ENCODE measurements around the gene GPC5. TPM values are rescaled to one million over a fixed set of nuclear protein-coding genes. Genes with fewer than 3 reads are reported as not detected.

Gene GPC5
- total RNA-seq, 2 experiments from 2014 or later: 0.06 TPM; not detected in 1

DNA sequence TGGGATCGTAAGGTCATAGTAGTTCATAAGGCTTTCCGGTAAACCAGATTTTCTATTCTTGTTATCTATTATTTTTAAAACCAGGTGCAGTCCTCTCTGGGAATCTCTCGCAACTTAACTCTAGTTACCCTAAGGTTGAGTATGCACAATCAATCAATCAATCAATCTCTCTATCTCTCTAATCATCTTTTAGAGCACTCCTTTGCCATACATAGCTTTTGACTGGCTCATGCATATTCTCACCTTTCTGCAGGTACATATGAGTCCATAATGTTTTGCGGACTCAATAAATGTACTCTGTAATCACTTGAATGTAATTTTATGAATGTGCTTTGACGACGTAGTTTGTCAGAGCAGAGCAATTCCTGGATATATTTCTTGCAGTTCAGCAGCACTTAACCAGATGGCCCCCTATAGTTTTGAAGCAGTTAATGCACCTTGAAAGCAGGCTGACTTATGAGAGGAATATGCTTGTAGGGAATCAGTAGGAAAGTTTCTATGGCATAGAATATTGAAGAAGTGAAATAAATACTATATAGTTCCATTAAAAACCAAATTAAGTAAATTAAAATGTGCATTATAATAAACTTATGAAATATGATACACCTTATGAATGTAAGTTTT is 524.7 kb downstream of the GPC5 start:
- H3K36me3 Mint-ChIP-seq (ENCODE audit: low read depth): no peaks in the 10 kb centered on the region
- no peak overlapping the region for H3K27ac Mint-ChIP-seq
- no peak overlapping the region for H3K4me3 Mint-ChIP-seq
- ChIA-PET POLR2A (no interaction called here), CTCF (no interaction called here)
- no peaks in the 10 kb centered on the region for H3K27me3 Mint-ChIP-seq
- no peaks in the 10 kb centered on the region for H3K9me3 Mint-ChIP-seq
- no peak for DNase-seq
- no peaks in the 10 kb centered on the region for H3K4me1 Mint-ChIP-seq

- Mint-ChIP-seq H3K27ac (no peak overlapping the region), H3K4me3 (no peak overlapping the region), H3K27me3 (no peaks in the 10 kb centered on the region), H3K9me3 (no peaks in the 10 kb centered on the region), H3K36me3 (ENCODE audit: low read depth) (no peaks in the 10 kb centered on the region), H3K4me1 (no peaks in the 10 kb centered on the region)
- ChIA-PET POLR2A (no interaction called here), CTCF (no interaction called here)
- no peak for DNase-seq
Observed at GRCh38 chr13:91930687-91931086, 532.3 kb downstream of the GPC5 start.

DNA sequence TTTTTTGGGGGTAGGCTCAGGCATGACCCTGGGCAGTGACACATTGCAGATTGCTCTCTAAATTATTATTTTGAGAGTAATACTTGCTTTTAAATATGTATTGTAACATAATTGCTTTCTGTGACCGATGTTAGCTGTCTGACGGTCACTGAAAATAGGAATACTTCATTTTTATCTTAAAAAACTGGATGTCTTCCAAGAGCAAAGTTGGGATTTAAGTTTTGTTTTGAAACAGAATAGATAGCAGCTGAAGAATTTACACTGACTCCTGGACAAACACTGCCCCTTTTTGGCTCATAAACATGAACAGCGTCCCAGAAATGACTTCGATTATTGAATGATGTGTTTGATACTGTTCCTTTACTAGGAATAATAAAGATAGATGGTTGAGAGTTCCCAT is 535.9 kb downstream of the GPC5 start:
- no peak overlapping the region for H3K27ac Mint-ChIP-seq
- H3K27me3 Mint-ChIP-seq: no peaks in the 10 kb centered on the region
- no peak for DNase-seq
- ChIA-PET POLR2A (no interaction called here), CTCF (no interaction called here)
- no peaks in the 10 kb centered on the region for H3K9me3 Mint-ChIP-seq
- no peaks in the 10 kb centered on the region for H3K36me3 Mint-ChIP-seq (ENCODE audit: low read depth)
- no peak overlapping the region for H3K4me3 Mint-ChIP-seq
- H3K4me1 Mint-ChIP-seq: no peaks in the 10 kb centered on the region

DNA sequence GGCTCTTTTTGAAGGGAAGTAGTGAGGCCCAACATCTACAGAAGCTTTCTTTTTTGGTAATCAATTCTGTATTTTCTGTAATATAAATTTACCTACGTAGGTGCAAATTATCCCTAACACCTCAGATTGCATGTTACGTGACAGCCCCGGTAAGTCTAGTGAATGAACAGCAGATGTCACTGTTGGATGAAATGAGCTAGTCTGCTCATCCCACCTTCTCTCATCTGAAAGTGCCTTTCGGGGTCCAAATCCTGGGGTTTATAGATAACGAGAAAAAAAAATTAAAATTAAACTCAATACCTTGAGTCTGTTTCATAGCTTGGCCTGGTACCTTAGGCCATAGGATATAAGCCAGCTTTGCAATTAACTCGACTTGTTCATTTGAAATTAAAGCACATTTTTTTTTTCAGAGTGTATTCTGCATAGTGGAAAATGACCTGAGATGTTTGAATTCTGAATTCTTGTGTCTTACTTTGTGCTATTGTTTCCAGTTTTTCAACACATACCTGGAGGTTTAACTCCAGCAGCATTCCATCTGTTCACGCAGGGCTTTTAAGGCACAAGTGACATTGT is 548.2 kb downstream of the GPC5 start:
- H3K27ac Mint-ChIP-seq: no peak overlapping the region
- H3K9me3 Mint-ChIP-seq: no peaks in the 10 kb centered on the region
- no peaks in the 10 kb centered on the region for H3K36me3 Mint-ChIP-seq (ENCODE audit: low read depth)
- H3K4me1 Mint-ChIP-seq: no peaks in the 10 kb centered on the region
- no peak overlapping the region for H3K4me3 Mint-ChIP-seq
- CTCF ChIA-PET: no interaction called here
- POLR2A ChIA-PET: no interaction called here
- no peak for DNase-seq
- no peaks in the 10 kb centered on the region for H3K27me3 Mint-ChIP-seq

DNA sequence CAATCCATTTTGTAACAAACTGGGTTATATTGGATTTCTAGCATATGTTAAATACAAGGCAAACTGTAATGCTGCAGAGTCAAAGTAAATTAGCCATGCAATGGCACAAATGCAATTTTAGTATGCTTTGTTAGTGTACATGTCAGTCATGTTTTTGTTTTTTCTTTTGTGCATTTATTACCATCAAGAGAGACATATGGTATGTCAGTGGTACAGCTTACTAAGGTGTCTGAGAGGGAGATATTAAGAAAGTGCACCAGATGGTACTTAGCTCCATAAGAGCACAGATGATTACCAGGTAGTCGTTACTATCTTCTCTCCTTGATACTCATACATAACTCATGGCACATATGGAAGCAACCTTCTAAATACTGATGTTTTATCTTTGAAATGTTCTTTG is 550.3 kb downstream of the GPC5 start:
- Mint-ChIP-seq H3K4me1 (no peaks in the 10 kb centered on the region), H3K27me3 (no peaks in the 10 kb centered on the region), H3K9me3 (no peaks in the 10 kb centered on the region), H3K27ac (no peak overlapping the region), H3K36me3 (ENCODE audit: low read depth) (no peaks in the 10 kb centered on the region), H3K4me3 (no peak overlapping the region)
- POLR2A ChIA-PET: no interaction called here
- CTCF ChIA-PET: no interaction called here
- no peak for DNase-seq

- Mint-ChIP-seq H3K9me3 (no peaks in the 10 kb centered on the region), H3K27ac (no peak overlapping the region), H3K27me3 (no peaks in the 10 kb centered on the region), H3K4me1 (no peaks in the 10 kb centered on the region), H3K4me3 (no peak overlapping the region), H3K36me3 (ENCODE audit: low read depth) (no peaks in the 10 kb centered on the region)
- CTCF ChIA-PET: no interaction called here
- POLR2A ChIA-PET: no interaction called here
- no peak for DNase-seq
Observed at GRCh38 chr13:91950803-91951202, 552.4 kb downstream of the GPC5 start.

GRCh38 chr13:91955546-91956355 is 557.3 kb downstream of the GPC5 start:
- ChIA-PET POLR2A (no interaction called here), CTCF (no interaction called here)
- Mint-ChIP-seq H3K27me3 (no peaks in the 10 kb centered on the region), H3K4me1 (no peaks in the 10 kb centered on the region), H3K9me3 (peaks cover 3% of the 10 kb centered on the region), H3K4me3 (no peak overlapping the region), H3K27ac (no peak overlapping the region), H3K36me3 (ENCODE audit: low read depth) (no peaks in the 10 kb centered on the region)
- no peak for DNase-seq

DNA sequence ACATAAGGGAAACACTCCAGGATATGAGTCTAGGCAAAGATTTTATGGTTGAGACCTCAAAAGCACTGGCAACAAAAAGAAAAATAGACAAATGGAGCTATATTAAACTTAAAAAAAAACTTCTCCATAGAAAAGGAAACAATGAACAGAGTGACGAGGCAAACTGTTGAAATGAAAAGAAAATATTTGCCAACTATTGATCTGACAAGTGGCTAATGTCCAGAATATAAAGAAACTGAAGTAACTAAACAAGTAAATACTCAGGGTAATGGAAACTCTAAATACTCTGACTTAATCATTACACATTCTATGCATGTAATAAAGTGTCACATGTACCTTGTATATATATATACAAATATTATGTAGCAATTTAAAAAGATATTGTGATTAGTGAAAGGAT is 562.5 kb downstream of the GPC5 start:
- H3K27me3 Mint-ChIP-seq: no peaks in the 10 kb centered on the region
- H3K36me3 Mint-ChIP-seq (ENCODE audit: low read depth): no peaks in the 10 kb centered on the region
- DNase-seq: no peak
- POLR2A ChIA-PET: no interaction called here
- no peaks in the 10 kb centered on the region for H3K4me1 Mint-ChIP-seq
- H3K27ac Mint-ChIP-seq: no peak overlapping the region
- no peak overlapping the region for H3K4me3 Mint-ChIP-seq
- H3K9me3 Mint-ChIP-seq: peaks cover 6% of the 10 kb centered on the region
- CTCF ChIA-PET: no interaction called here

DNA sequence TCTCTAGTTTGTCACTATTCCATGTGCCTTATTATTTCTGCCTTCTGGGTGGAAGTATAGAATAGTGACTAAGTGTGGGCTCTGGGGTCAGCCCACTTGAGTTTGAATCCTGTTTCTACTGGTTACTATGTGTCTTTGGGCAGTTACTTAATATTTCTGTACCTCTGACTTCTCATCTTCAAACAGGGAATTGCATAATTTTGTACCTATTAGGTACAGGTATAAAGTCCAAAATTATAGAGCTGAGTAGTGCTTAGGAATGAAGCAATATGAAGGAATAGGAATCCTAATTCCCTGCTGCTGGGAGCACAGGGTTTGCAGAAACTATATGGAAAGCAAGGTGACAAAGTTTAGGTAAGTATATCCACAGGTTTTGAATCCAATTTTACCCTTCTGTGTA is 564.5 kb downstream of the GPC5 start:
- H3K36me3 Mint-ChIP-seq (ENCODE audit: low read depth): no peaks in the 10 kb centered on the region
- no peak for DNase-seq
- no peaks in the 10 kb centered on the region for H3K4me1 Mint-ChIP-seq
- ChIA-PET POLR2A (no interaction called here), CTCF (no interaction called here)
- H3K4me3 Mint-ChIP-seq: no peak overlapping the region
- H3K27me3 Mint-ChIP-seq: no peaks in the 10 kb centered on the region
- H3K9me3 Mint-ChIP-seq: peaks cover 3% of the 10 kb centered on the region
- no peak overlapping the region for H3K27ac Mint-ChIP-seq

DNA sequence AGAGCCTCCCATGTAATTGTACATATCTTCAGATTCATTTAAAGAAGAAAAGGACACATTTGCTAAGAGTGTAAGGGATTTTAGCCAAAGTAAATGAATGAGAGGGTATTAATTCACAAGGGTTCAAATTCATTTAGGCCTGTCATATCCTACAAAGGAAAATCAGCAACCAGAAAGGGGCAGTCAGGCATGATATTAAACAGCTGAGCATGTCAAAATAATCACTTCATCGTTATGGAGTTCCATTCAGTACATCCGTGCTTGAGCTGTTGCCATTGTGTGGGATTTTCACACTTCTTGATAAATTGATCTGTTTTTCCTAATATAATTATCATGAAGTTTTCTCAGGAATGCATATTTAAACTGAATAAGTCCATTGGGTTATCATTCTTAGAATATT is 567.1 kb downstream of the GPC5 start:
- H3K27me3 Mint-ChIP-seq: no peaks in the 10 kb centered on the region
- H3K36me3 Mint-ChIP-seq (ENCODE audit: low read depth): no peaks in the 10 kb centered on the region
- ChIA-PET POLR2A (no interaction called here), CTCF (no interaction called here)
- peaks cover 3% of the 10 kb centered on the region for H3K9me3 Mint-ChIP-seq
- no peak overlapping the region for H3K27ac Mint-ChIP-seq
- DNase-seq: no peak
- no peak overlapping the region for H3K4me3 Mint-ChIP-seq
- H3K4me1 Mint-ChIP-seq: no peaks in the 10 kb centered on the region

GRCh38 chr13:91978571-91978970 is 580.1 kb downstream of the GPC5 start:
- POLR2A ChIA-PET: no interaction called here
- H3K36me3 Mint-ChIP-seq (ENCODE audit: low read depth): no peaks in the 10 kb centered on the region

DNA sequence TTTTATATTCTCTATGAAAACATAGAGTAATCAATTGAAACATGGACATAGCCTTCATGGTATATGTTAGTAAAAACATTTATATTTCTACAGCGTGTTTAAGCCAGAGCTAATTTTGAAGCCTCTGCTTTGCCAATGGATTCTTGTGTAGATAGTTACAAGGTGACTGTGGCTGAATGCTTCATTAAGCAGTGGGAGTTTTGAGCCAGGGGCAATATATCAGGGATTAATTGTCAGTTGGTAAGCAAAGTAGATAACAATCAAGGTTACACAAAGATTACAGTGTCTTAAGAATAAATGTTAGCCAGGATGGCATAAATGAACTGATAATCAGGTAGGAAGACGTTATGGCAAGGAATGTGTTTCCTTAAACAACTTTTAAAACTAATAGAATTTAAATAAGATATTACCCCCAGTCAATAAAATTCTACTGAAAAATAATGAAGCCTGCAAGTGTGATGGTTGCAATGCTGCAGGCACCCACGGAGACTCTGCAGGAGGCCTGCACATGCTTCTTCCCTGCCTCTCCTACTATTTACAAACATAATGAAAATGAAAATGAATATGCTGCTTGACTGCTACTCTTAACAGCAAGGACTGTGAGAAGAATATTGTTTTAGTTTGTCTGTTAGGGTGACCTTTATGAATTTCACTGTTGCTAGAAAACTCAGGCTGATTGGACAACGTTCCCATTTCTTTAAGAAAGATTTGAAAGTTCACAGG is 588.5 kb downstream of the GPC5 start:
- H3K36me3 Mint-ChIP-seq (ENCODE audit: low read depth): no peaks in the 10 kb centered on the region
- H3K4me3 Mint-ChIP-seq: no peak overlapping the region
- DNase-seq: no peak
- POLR2A ChIA-PET: no interaction called here
- no peaks in the 10 kb centered on the region for H3K27me3 Mint-ChIP-seq
- H3K4me1 Mint-ChIP-seq: no peaks in the 10 kb centered on the region
- CTCF ChIA-PET: no interaction called here
- H3K9me3 Mint-ChIP-seq: no peaks in the 10 kb centered on the region
- no peak overlapping the region for H3K27ac Mint-ChIP-seq

More at GRCh38 chr13:91978571-91978970, 580.1 kb downstream of the GPC5 start:
- Mint-ChIP-seq H3K27ac (no peak overlapping the region), H3K9me3 (peaks cover 5% of the 10 kb centered on the region), H3K4me1 (no peaks in the 10 kb centered on the region), H3K4me3 (no peak overlapping the region), H3K27me3 (no peaks in the 10 kb centered on the region)
- DNase-seq: no peak
- CTCF ChIA-PET: interaction anchor here (0.6 kb wide), 1 partner anchor 264 kb away, joined by 3 read pairs; no protein-coding TSS in a partner anchor

DNA sequence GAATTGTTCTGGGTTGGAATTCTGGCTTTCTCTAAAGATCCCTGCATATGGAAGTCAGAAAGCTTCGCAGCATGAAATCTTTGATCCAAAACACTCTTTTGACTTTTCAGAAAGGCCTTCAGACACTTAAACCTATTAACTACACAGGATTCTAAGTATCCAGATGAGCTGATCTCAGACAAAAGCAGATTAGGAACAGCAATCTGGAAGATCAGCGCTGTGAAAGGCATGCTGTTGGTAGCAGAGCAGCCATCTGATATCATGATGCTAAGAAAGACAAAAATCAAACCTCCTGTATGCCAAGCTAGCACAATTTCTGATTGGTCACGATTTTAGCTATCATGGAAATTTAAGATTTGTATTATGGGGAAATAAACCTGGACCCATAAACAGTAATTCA is 589.9 kb downstream of the GPC5 start:
- Mint-ChIP-seq H3K27ac (no peak overlapping the region), H3K9me3 (no peaks in the 10 kb centered on the region), H3K36me3 (ENCODE audit: low read depth) (no peaks in the 10 kb centered on the region), H3K27me3 (no peaks in the 10 kb centered on the region), H3K4me3 (no peak overlapping the region), H3K4me1 (no peaks in the 10 kb centered on the region)
- DNase-seq: no peak
- ChIA-PET CTCF (no interaction called here), POLR2A (no interaction called here)
